Small intestine (tissue), 7 donors: ENCODE measurements around the gene CNPY3. TPM values are rescaled to one million over a fixed set of nuclear protein-coding genes. Genes with fewer than 3 reads are reported as not detected.
"Not testable (repeated sequence)": the region's sequence is repeated elsewhere in the genome, so short reads cannot be mapped to it uniquely, and the experiment has no call there.

Source experiments
- DNase-seq, 2 donors: peaks; one replicate each; pipeline versions ENCODE4 v3.0.0 to v3.0.0-alpha.2; 2013
- FAIRE-seq: peaks from 2 replicates; lab custom pipeline; 2012; peaks lifted over from hg19 to GRCh38; lab: Jason Lieb, UNC
- H3K27ac ChIP-seq, 3 donors: one replicate each; pipeline ENCODE4 v1.5.1; 2013; ENCODE audit warnings: low read length in 2 of 3, mild to moderate bottlenecking in 2 of 3, control low read depth in 1 of 3, inconsistent platforms in 1 of 3, low read depth in 1 of 3, moderate library complexity in 1 of 3
- H3K27me3 ChIP-seq, 3 donors: one replicate each; pipeline ENCODE4 v1.6.1; 2013; ENCODE audit warnings: low read length in 3 of 3, inconsistent platforms in 1 of 3; ENCODE audit not compliant: control insufficient read depth in 3 of 3, insufficient read depth in 3 of 3
- H3K36me3 ChIP-seq, 3 donors: one replicate each; pipeline ENCODE4 v1.6.1; 2013; ENCODE audit warnings: low read length in 3 of 3, inconsistent platforms in 1 of 3, low read depth in 1 of 3, mild to moderate bottlenecking in 1 of 3, moderate library complexity in 1 of 3; ENCODE audit not compliant: control insufficient read depth in 3 of 3, insufficient read depth in 2 of 3
- H3K4me1 ChIP-seq, 3 donors: one replicate each; pipeline ENCODE4 v1.6.1; 2013; ENCODE audit warnings: low read length in 2 of 3, inconsistent platforms in 1 of 3, low read depth in 1 of 3, mild to moderate bottlenecking in 1 of 3, moderate library complexity in 1 of 3; ENCODE audit not compliant: control insufficient read depth in 3 of 3, insufficient read depth in 2 of 3
- H3K4me3 ChIP-seq, 3 donors: one replicate each; pipeline ENCODE4 v1.5.1; 2013; ENCODE audit warnings: low read length in 3 of 3, control low read depth in 1 of 3, inconsistent platforms in 1 of 3, low read depth in 1 of 3, mild to moderate bottlenecking in 1 of 3, moderate library complexity in 1 of 3
- H3K9me3 ChIP-seq, 2 donors: one replicate each; pipeline ENCODE4 v1.6.1; 2013; ENCODE audit warnings: low read depth in 1 of 2, low read length in 1 of 2; ENCODE audit not compliant: control insufficient read depth in 2 of 2, insufficient read depth in 1 of 2
- WGBS, 3 donors: extraction: QIAGEN DNeasy Blood & Tissue Kit; methylation state at CpG; one replicate each; pipeline ENCODE4 v1.1.7; 2013; 5-methylcytosine and 5-hydroxymethylcytosine counted together
- polyA plus RNA-seq, 4 donors: library from polyadenylated mRNA; stranded (reverse) in 3 of 4; unstranded in 1 of 4; fragments of 200-250 nt in 3 of 4; fragments of 120-200 nt in 1 of 4; gene quantifications; one replicate each; pipeline versions ENCODE4 v1.2.1 to v1.2.3, GENCODE V29; 2013
- donor health status: healthy with polysubstance abuse.
- donor health status: control.
- donor health status: control.
- donor health status: Bipolar disorder and iron deficiency.
- donor health status: healthy.

CNPY3 gene
- polyA plus RNA-seq, 4 donors, result 8.7 to 57.3 (median 25.3) TPM

DNA sequence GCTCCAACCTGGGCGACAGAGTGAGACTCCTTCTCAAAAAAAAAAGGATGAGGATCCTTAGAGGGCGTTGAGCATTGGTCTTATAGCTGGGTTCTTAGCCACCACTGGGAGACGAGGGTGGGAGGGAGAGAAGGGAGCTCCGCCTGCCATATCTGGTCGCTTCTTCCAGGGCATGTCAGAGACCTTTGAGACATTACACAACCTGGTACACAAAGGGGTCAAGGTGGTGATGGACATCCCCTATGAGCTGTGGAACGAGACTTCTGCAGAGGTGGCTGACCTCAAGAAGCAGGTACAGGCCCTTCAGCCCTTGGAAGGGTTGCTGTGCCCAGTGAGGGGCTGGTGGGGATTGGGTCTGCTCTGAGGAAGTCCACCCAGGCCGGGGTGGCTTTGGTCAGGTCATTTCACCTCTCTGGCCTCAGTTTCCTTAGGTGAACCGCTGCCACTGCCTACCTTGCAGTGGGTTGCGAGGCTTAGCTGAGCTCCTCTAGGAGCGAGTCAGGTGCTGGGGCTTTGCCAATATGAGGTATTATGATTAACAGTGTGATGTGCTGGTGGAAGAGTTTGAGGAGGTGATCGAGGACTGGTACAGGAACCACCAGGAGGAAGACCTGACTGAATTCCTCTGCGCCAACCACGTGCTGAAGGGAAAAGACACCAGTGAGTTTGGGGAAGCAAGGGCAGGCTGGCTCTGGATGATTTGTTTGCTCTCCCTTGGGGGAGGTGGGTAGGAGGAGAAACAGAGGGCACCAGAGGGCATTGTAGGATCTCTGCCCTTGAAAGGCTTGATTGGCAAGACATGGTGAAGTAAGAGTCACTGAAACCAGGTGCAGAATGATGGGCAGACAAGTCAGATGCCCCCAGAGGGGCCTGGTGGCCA, 8.5 kb downstream of the CNPY3 start:
- peaks cover 2 to 82% (median 5%) of the 10 kb centered on the region in 3 donors for H3K36me3 ChIP-seq
- DNase-seq, result no peak
- no peaks in the 10 kb centered on the region for H3K9me3 ChIP-seq
- H3K4me1 ChIP-seq, result peaks cover 0 to 10% (median 0%) of the 10 kb centered on the region in 3 donors
- FAIRE-seq, result no peak
- 84 to 94% (median 91%) methylated on average over 13 of the region's 13 CpGs for WGBS, 3 donors
- H3K27me3 ChIP-seq, result no peaks in the 10 kb centered on the region
- H3K4me3 ChIP-seq, result no peak overlapping the region
- H3K27ac ChIP-seq, result no peak overlapping the region

DNA sequence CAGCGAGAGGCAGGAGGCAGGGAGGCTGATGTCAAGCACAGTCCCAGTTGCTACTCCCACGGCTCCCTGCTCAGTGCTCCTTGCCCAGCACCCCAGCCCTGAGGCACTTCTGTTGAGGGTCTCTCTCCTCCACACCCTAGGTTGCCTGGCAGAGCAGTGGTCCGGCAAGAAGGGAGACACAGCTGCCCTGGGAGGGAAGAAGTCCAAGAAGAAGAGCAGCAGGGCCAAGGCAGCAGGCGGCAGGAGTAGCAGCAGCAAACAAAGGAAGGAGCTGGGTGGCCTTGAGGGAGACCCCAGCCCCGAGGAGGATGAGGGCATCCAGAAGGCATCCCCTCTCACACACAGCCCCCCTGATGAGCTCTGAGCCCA, 9.1 kb downstream of the CNPY3 start:
- FAIRE-seq (no peak), DNase-seq (no peak)
- H3K4me3 ChIP-seq, result no peak overlapping the region
- H3K27me3 ChIP-seq, result no peaks in the 10 kb centered on the region
- H3K9me3 ChIP-seq, result no peaks in the 10 kb centered on the region
- peaks cover 0 to 10% (median 0%) of the 10 kb centered on the region in 3 donors for H3K4me1 ChIP-seq
- WGBS, 3 donors, result 85 to 90% (median 87%) methylated on average over 5 of the region's 5 CpGs
- no peak overlapping the region for H3K27ac ChIP-seq
- peaks cover 2 to 83% (median 5%) of the 10 kb centered on the region in 3 donors for H3K36me3 ChIP-seq

DNA sequence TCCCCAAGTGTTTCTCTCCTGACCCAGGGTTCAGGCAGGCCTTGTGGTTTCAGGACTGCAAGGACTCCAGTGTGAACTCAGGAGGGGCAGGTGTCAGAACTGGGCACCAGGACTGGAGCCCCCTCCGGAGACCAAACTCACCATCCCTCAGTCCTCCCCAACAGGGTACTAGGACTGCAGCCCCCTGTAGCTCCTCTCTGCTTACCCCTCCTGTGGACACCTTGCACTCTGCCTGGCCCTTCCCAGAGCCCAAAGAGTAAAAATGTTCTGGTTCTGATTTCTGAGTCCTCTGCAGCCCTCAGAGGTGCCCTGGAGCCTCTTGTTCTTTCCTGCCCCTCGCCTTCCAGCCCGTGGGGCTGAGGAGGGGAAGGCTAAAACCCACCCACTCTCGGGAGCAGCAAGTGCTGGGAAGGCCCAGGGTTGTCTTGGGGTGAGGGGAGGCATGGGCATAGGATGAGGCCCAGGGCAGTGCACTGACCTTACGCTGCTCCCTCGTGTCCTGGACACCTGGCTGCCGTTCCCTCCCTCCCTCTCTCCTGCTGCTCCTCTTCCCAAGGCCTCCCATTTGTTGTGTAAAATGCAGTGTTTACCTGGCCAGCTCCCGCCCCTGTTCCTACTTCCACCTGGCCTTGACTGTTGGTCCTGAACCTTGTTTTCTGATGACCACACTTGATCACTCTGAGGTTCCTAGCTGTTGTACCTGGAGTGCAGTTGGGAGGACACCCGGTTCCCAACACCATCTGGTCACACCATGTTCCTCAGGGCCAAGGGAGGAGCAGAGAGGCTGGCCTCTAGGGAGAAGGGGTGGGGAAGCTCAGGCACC, 9.9 kb downstream of the CNPY3 start:
- H3K4me3 ChIP-seq, result no peak overlapping the region
- WGBS, 3 donors, result 69 to 80% (median 72%) methylated on average over 9 of the region's 9 CpGs
- peaks cover 2 to 86% (median 7%) of the 10 kb centered on the region in 3 donors for H3K36me3 ChIP-seq
- H3K9me3 ChIP-seq, result no peaks in the 10 kb centered on the region
- DNase-seq, result peak in 1 of 2 donors; percentile 49
- H3K27me3 ChIP-seq, result no peaks in the 10 kb centered on the region
- H3K27ac ChIP-seq, result peak overlapping the region in 1 of 3 donors; percentile 29
- H3K4me1 ChIP-seq, result peaks cover 0 to 10% (median 0%) of the 10 kb centered on the region in 3 donors
- no peak for FAIRE-seq

- peaks cover 2 to 83% (median 7%) of the 10 kb centered on the region in 3 donors for H3K36me3 ChIP-seq
- WGBS, 3 donors, result 43 to 75% (median 56%) methylated on average over 4 of the region's 4 CpGs
- no peaks in the 10 kb centered on the region for H3K9me3 ChIP-seq
- H3K4me1 ChIP-seq, result peaks cover 0 to 10% (median 0%) of the 10 kb centered on the region in 3 donors
- no peaks in the 10 kb centered on the region for H3K27me3 ChIP-seq
- no peak for FAIRE-seq
- peak; percentile 37 to 73 for DNase-seq
- no peak overlapping the region for H3K4me3 ChIP-seq
- peak overlapping the region in 1 of 3 donors; percentile 29 for H3K27ac ChIP-seq
Measured at GRCh38 chr6:42939810-42940167, 10.5 kb downstream of the CNPY3 start.

GRCh38 chr6:42940493-42941045, 11.3 kb downstream of the CNPY3 start:
- DNase-seq, result no peak
- no peak for FAIRE-seq
- 95 to 97% (median 97%) methylated on average over 6 of the region's 6 CpGs for WGBS, 3 donors
- H3K4me1 ChIP-seq, result peaks cover 0 to 10% (median 0%) of the 10 kb centered on the region in 3 donors
- no peaks in the 10 kb centered on the region for H3K9me3 ChIP-seq
- peaks cover 2 to 80% (median 7%) of the 10 kb centered on the region in 3 donors for H3K36me3 ChIP-seq
- no peaks in the 10 kb centered on the region for H3K27me3 ChIP-seq
- H3K4me3 ChIP-seq, result no peak overlapping the region
- H3K27ac ChIP-seq, result no peak overlapping the region

DNA sequence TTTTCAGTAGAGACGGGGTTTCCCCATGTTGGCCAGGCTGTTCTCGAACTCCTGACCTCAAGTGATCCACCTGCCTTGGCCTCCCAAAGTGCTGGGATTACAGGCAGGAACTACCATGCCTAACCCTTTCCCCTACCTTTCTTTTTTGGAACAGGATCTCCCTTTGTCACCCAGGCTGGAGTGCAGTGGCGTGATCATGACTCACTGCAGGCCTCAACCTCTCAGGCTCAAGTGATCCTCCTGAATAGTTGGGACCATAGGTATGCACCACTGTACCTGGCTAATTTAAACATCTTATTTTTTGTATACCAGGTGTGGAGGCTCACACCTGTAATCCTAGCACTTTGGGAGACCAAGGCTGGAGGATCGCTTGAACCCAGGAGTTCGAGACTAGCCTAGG, 12.1 kb downstream of the CNPY3 start:
- not testable (repeated sequence) for H3K27ac ChIP-seq, FAIRE-seq, DNase-seq, H3K9me3 ChIP-seq, H3K4me3 ChIP-seq, H3K27me3 ChIP-seq
- 96 to 97% (median 97%) methylated on average over 5 of the region's 5 CpGs for WGBS, 3 donors
- peaks cover 2 to 74% (median 7%) of the 10 kb centered on the region in 3 donors for H3K36me3 ChIP-seq
- peaks cover 0 to 10% (median 0%) of the 10 kb centered on the region in 3 donors for H3K4me1 ChIP-seq

DNA sequence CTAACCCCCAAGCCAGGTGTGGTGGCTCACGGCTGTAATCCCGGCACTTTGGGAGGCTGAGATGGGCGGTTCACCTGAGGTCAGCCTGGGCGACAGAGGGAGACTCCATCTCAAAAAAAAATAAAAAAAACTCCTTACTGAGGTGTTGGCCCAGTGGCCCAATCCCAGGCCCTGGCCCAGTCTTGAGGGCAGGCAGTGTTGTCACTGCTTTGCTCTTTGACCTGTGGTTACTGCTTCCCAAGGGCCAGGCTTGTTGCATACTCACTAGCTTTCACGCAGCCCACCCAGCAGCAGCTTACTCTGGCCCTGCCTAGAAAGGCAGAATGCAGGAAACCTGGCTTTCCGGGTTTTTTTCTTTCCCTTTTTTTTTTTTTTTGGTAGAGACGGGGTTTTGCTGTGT, 13.2 kb downstream of the CNPY3 start:
- no peak for FAIRE-seq

DNA sequence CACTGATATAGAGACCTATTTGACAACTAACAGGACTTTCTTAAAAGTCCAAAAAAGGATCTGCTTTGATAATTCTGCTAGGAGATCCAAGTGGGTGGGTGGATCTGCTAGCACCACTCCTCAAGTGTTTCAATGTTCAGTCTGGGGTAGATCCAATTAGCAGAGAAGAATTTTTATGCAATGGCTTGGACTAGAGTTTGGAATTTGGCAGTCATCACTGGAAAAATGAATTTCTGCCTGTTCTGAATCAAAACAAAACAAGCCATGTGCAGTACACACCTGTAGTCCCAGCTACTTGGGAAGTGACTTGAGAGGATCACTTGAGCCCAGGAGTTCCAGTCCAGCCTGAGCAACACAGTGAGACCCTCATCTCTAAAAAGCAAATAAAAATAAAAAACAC, 18.7 kb downstream of the CNPY3 start:
- DNase-seq, result no peak
- H3K27ac ChIP-seq, result no peak overlapping the region
- no peak overlapping the region for H3K4me3 ChIP-seq
- no peaks in the 10 kb centered on the region for H3K27me3 ChIP-seq
- no peaks in the 10 kb centered on the region for H3K4me1 ChIP-seq
- peaks cover 0 to 12% (median 2%) of the 10 kb centered on the region in 3 donors for H3K36me3 ChIP-seq
- FAIRE-seq, result no peak
- H3K9me3 ChIP-seq, result no peaks in the 10 kb centered on the region

More for the DNA sequence above, 13.2 kb downstream of the CNPY3 start:
- 84 to 90% (median 84%) methylated on average over 7 of the region's 7 CpGs for WGBS, 3 donors
- Histone ChIP-seq H3K36me3 (peaks cover 0 to 64% (median 7%) of the 10 kb centered on the region in 3 donors), H3K4me1 (peaks cover 0 to 10% (median 0%) of the 10 kb centered on the region in 3 donors), H3K27me3 (no peaks in the 10 kb centered on the region), H3K9me3 (no peaks in the 10 kb centered on the region), H3K27ac (no peak overlapping the region), H3K4me3 (no peak overlapping the region)
- DNase-seq, result no peak
